HG02973 (cell line): Measurements from ENCODE around the gene RALGPS2.

ENCODE experiments used
- ATAC-seq: cut with Tn5 transposase; IDR thresholded peaks from one replicate; pipeline ENCODE4 v1.9.1; 2021; ENCODE audit warnings: moderate library complexity; ENCODE audit not compliant: unreplicated experiment

Gene RALGPS2

GRCh38 chr1:178960482-178961240, 235.6 kb downstream of the RALGPS2 start:
- ATAC-seq = no peak

- ATAC-seq = no peak
Measured at GRCh38 chr1:178961331-178961730, 236.3 kb downstream of the RALGPS2 start.

GRCh38 chr1:178961868-178962267, 236.8 kb downstream of the RALGPS2 start:
- ATAC-seq = no peak

- ATAC-seq = no peak
Measured at GRCh38 chr1:178962853-178963711, 238.0 kb downstream of the RALGPS2 start.

GRCh38 chr1:178964469-178965330, 239.7 kb downstream of the RALGPS2 start:
- no peak for ATAC-seq

GRCh38 chr1:178966312-178966711, 241.3 kb downstream of the RALGPS2 start:
- no peak for ATAC-seq

GRCh38 chr1:178969226-178969987, 244.4 kb downstream of the RALGPS2 start:
- ATAC-seq = no peak

- no peak for ATAC-seq
Measured at GRCh38 chr1:178970184-178970583, 245.1 kb downstream of the RALGPS2 start.
